Activated T-cell treated with anti-CD3 and anti-CD28 coated beads for 1 hour (primary cell): Measurements from ENCODE around the gene MYL2.

ENCODE experiments used
- DNase-seq: peaks from one replicate; pipeline ENCODE4 v3.0.0-alpha.2; 2020; ENCODE audit warnings: low read depth

The MYL2 gene

GRCh38 chr12:110896559-110896958, 23.8 kb downstream of the MYL2 start:
- no peak for DNase-seq

GRCh38 chr12:110893956-110894355, 26.4 kb downstream of the MYL2 start:
- no peak for DNase-seq

DNA sequence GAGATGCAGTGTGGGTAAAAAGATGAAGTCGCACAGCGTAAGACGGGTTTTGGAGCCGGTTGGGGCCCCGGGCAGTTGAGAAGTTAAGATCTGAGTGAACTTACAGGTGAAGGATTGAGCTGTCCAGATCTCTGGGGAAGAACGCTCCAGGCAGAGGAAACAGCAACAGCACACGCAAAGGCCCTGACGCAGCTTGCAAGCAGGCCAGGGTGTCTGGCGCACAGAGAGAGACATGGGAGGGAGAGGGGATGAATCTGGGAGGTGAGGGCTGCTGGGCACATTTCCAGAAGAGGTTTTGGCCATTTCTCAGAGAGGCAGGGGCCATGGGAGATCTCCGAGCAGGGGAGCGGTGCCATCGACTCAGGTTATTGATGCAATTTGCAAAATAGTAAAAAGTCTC, 31.0 kb downstream of the MYL2 start:
- no peak for DNase-seq

GRCh38 chr12:110888256-110888991, 32.0 kb downstream of the MYL2 start:
- no peak for DNase-seq

DNA sequence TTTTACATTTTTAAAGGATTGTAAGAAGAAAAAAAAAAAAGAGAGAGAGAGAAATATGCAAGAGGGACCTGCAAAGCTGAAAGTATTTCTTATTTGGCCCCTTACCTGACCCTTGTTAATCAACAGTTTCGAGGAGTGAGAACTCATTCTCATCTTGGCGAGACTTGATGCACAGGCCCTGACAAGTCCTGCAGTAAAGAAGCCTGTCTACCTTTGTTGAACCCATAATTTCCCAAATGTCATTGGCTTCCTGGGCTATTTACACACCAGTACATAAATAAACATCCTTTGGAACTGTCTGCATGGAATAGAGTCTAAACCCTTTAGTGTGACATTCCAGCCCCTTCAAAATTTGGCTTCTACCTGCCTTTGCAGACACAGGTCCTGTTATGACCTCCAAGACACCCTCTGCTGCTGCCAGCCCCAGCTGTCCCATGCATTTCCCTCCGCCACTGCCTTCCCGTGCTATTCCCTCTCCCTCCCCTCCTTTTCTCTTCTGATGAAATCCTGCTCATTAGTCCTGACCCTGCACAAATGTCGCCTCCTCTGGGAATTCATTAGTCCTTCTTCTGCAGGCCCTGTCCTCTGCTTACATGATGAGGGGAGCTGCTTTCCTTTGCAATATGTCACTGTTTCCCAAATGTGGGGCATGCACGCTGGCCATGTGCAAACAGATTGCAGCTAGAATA, 35.1 kb downstream of the MYL2 start:
- DNase-seq = no peak

- DNase-seq = no peak
These were observed 37.1 kb downstream of the MYL2 start for GRCh38 chr12:110883251-110883650.

DNA sequence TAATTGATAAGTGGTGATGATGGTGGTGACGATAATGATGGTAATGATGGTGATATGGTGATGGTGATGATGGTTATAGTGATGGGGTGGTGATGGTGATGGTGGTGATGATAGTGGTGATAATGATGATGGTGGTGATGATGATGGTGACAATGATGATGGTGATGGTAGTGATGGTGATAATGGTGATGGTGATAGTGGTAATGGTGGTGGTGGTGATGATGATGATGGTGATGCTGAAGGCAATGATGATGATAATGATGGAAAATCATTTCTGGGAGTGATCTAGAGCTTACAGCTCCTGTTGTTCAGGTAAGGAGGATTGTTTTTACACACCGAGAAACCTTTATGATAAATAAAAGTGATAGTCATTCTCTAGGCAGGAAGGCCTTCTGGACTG, 39.7 kb downstream of the MYL2 start:
- no peak for DNase-seq

GRCh38 chr12:110874781-110875180, 45.6 kb downstream of the MYL2 start:
- no peak for DNase-seq

DNA sequence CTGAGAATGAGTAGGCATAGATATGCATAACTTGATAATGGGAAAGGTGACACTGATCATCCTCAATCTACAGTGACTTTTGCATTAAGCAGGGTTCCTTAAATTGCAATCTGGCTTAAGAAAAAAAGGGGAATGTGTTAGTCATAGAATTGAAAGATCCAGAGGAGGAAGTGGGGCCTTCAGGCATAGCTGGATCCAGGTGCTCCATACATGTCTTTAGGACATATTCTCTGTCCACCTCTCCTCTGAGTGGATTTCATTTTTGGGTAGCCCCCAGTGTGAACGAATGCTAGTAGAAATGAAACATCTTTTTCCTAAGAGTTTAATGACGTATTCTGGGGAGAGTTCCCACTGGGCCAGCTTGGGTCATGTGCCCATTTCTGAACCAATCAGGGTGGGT, 46.0 kb downstream of the MYL2 start:
- DNase-seq = no peak

DNA sequence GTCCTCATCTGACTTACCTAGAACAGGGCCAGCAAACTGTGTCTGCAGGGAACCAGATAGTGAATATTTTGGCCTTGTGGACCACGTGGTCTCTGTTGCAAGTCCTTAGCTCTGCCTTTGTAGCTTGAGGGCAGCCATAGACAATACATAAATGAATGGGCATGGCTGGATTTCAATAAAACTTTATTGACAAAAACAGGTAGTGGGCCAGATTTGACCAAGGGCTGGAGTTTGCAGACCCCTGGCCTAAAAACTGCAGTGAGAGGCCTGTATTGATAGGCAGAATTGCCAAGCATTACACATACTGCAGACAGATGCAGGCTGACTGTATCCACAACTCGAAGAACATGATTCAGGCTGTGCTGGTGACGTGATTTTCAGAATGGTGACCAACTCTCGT, 48.3 kb downstream of the MYL2 start:
- no peak for DNase-seq

DNA sequence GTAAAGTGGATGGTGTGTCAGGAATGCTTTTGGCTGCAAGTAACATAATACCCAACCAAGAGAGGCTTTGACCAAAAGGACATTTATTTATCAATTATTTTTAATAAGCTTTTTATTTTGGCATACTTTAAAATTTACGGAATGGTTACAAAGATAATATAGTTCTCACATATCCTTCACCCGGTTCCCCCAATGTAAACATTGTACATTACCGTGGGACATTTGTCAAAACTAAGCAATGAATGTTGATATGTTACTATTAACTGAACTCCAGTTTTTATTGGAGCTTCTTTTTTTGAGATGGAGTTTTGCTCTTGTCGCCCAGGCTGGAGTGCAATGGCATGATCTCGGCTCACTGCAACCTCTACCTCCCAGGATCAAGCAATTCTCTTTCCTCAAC, 50.6 kb downstream of the MYL2 start:
- DNase-seq = no peak

DNA sequence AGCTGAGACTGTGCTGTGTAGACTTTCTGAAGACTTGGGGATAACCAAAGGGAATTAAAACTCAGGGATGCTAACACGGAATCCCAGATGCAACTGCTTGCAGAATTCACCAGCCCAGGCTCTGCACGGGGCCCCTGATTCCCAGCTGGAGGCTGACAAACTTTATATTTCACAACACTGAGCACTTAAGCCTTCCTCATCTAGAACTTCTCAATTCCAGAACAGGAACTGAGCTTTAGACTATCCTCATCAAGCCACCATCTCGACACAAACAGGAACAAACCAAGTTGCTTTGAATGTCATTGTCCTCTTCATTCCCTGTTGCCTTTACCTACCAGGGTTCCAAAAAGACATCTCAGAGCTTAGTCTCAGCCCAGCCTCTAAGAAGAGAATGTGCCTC, 51.4 kb downstream of the MYL2 start:
- DNase-seq = no peak

GRCh38 chr12:110865521-110865920, 54.9 kb downstream of the MYL2 start:
- no peak for DNase-seq

DNA sequence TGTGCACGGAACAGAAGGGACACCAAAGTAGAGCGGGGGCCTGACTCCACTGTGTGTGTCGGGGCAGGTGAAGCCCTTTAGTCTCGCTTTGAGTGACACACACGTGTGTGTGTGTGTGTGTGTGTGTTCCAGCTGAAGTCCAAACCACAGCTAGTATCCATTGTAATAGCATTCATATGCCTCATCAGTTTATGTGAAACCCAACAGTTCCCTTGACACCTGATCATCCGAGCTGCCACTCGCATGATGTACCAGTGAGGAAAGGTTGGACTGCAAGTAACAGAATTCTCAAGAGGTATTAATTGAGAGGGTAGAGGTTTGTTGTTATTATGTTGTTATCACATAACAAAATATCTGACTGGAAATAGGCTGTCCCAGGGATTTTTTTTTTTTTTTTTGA, 57.2 kb downstream of the MYL2 start:
- no peak for DNase-seq

- no peak for DNase-seq
These were observed 58.0 kb downstream of the MYL2 start for GRCh38 chr12:110862329-110862728.

GRCh38 chr12:110861729-110862128, 58.6 kb downstream of the MYL2 start:
- no peak for DNase-seq
